ENCODE measurements around the gene PTPN14. TPM values are rescaled to one million over a fixed set of nuclear protein-coding genes. Genes with fewer than 3 reads are reported as not detected.

The PTPN14 gene
- total RNA-seq, 4 donors from 2014 or later: 4.5 to 9.7 (median 7.1) TPM

DNA sequence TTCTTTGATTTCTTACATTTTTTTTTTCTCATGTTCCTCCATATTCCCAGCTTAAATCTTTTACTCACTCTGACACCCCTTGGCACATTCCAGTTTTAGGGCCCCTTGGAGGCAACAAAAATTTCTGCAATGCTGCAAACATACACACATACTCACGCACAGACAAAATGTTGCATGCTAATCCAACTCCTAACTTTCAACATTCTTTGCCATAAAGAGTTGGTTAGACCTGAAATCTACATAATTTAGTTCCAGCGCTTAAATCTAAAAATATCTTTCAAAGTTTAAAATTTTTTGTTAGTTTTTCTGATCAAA is 103.9 kb downstream of the PTPN14 start:
- DNase-seq: no peak
- H3K4me3 ChIP-seq: no peak overlapping the region
- no peak overlapping the region for H3K27ac ChIP-seq
- no peaks in the 10 kb centered on the region for H3K36me3 ChIP-seq
- H3K27me3 ChIP-seq: no peaks in the 10 kb centered on the region
- no peaks in the 10 kb centered on the region for H3K9me3 ChIP-seq
- H3K4me1 ChIP-seq: peaks cover 3 to 33% (median 4%) of the 10 kb centered on the region in 4 donors
- in situ Hi-C loops (cut with MboI; ENCODE audit: low pct_ligation_motif_present in 1 of 4, low pct_unique_long_range_greater_than_20kb in 1 of 4, low sequenced_read_pairs in 3 of 4): no loop called here
- intact Hi-C loops (cut with DNase I; ENCODE audit: low total_unique reads): no loop called here
- TF ChIP-seq POLR2AphosphoS5 (IDR thresholded peaks at IDR 0.05): no peak
- no peak for TF ChIP-seq EP300 (IDR thresholded peaks at IDR 0.05; ENCODE audit: low read depth)
- TF ChIP-seq, protein P1, sequence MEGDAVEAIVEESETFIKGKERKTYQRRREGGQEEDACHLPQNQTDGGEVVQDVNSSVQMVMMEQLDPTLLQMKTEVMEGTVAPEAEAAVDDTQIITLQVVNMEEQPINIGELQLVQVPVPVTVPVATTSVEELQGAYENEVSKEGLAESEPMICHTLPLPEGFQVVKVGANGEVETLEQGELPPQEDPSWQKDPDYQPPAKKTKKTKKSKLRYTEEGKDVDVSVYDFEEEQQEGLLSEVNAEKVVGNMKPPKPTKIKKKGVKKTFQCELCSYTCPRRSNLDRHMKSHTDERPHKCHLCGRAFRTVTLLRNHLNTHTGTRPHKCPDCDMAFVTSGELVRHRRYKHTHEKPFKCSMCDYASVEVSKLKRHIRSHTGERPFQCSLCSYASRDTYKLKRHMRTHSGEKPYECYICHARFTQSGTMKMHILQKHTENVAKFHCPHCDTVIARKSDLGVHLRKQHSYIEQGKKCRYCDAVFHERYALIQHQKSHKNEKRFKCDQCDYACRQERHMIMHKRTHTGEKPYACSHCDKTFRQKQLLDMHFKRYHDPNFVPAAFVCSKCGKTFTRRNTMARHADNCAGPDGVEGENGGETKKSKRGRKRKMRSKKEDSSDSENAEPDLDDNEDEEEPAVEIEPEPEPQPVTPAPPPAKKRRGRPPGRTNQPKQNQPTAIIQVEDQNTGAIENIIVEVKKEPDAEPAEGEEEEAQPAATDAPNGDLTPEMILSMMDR (IDR thresholded peaks at IDR 0.05): no peak
- TF ChIP-seq POLR2A (IDR thresholded peaks at IDR 0.05): no peak
- 89 to 96% methylated on average over 2 of the region's 2 CpGs for WGBS, 2 donors (ENCODE audit: low coverage in 1 of 2)

GRCh38 chr1:214446772-214447556 is 104.4 kb downstream of the PTPN14 start:
- H3K27ac ChIP-seq: peak overlapping the region; percentile 30 to 42 (median 38)
- WGBS, 2 donors (ENCODE audit: low coverage in 1 of 2): 73 to 83% methylated on average over 2 to 8 of the region's 8 CpGs
- H3K27me3 ChIP-seq: no peaks in the 10 kb centered on the region
- H3K4me1 ChIP-seq: peaks cover 3 to 33% (median 4%) of the 10 kb centered on the region in 4 donors
- peak; percentile 11 for DNase-seq
- intact Hi-C loops (cut with DNase I; ENCODE audit: low total_unique reads) (no loop called here), in situ Hi-C loops (cut with MboI; ENCODE audit: low pct_ligation_motif_present in 1 of 4, low pct_unique_long_range_greater_than_20kb in 1 of 4, low sequenced_read_pairs in 3 of 4) (no loop called here)
- no peaks in the 10 kb centered on the region for H3K36me3 ChIP-seq
- H3K4me3 ChIP-seq: no peak overlapping the region
- no peak for TF ChIP-seq POLR2AphosphoS5 (IDR thresholded peaks at IDR 0.05)
- TF ChIP-seq, protein P1 (IDR thresholded peaks at IDR 0.05): no peak
- TF ChIP-seq EP300 (IDR thresholded peaks at IDR 0.05; ENCODE audit: low read depth): no peak
- TF ChIP-seq POLR2A (IDR thresholded peaks at IDR 0.05): no peak
- no peaks in the 10 kb centered on the region for H3K9me3 ChIP-seq

GRCh38 chr1:214445831-214446614 is 105.4 kb downstream of the PTPN14 start:
- in situ Hi-C loops (cut with MboI; ENCODE audit: low pct_ligation_motif_present in 1 of 4, low pct_unique_long_range_greater_than_20kb in 1 of 4, low sequenced_read_pairs in 3 of 4) (no loop called here), intact Hi-C loops (cut with DNase I; ENCODE audit: low total_unique reads) (no loop called here)
- H3K36me3 ChIP-seq: no peaks in the 10 kb centered on the region
- DNase-seq: no peak
- peaks cover 4 to 38% (median 8%) of the 10 kb centered on the region in 4 donors for H3K4me1 ChIP-seq
- no peaks in the 10 kb centered on the region for H3K27me3 ChIP-seq
- TF ChIP-seq POLR2AphosphoS5 (IDR thresholded peaks at IDR 0.05): peak in 1 of 3 donors; percentile 8
- TF ChIP-seq, protein P1 (IDR thresholded peaks at IDR 0.05): no peak
- TF ChIP-seq POLR2A (IDR thresholded peaks at IDR 0.05): no peak
- no peak overlapping the region for H3K4me3 ChIP-seq
- no peaks in the 10 kb centered on the region for H3K9me3 ChIP-seq
- peak overlapping the region; percentile 30 to 42 (median 38) for H3K27ac ChIP-seq
- 35 to 40% methylated on average over 2 of the region's 2 CpGs for WGBS, 2 donors (ENCODE audit: low coverage in 1 of 2)

GRCh38 chr1:214445199-214445598 is 106.2 kb downstream of the PTPN14 start:
- intact Hi-C loops (cut with DNase I; ENCODE audit: low total_unique reads) (no loop called here), in situ Hi-C loops (cut with MboI; ENCODE audit: low pct_ligation_motif_present in 1 of 4, low pct_unique_long_range_greater_than_20kb in 1 of 4, low sequenced_read_pairs in 3 of 4) (no loop called here)
- Histone ChIP-seq H3K27ac (peak overlapping the region in 3 of 4 donors; percentile 14 to 42 (median 37)), H3K27me3 (no peaks in the 10 kb centered on the region), H3K36me3 (no peaks in the 10 kb centered on the region), H3K9me3 (no peaks in the 10 kb centered on the region), H3K4me1 (peaks cover 11 to 46% (median 16%) of the 10 kb centered on the region in 4 donors), H3K4me3 (no peak overlapping the region)
- DNase-seq: no peak
- TF ChIP-seq POLR2A (IDR thresholded peaks at IDR 0.05) (no peak), EP300 (IDR thresholded peaks at IDR 0.05; ENCODE audit: low read depth) (no peak), POLR2AphosphoS5 (IDR thresholded peaks at IDR 0.05) (no peak)
- TF ChIP-seq, protein P1 (IDR thresholded peaks at IDR 0.05): no peak
- WGBS, 2 donors (ENCODE audit: low coverage in 1 of 2): 64 to 68% methylated on average over 3 of the region's 3 CpGs

Data from transverse colon (tissue), 4 donors.